Measurements from ENCODE around the gene WDR59. TPM values are rescaled to one million over a fixed set of nuclear protein-coding genes. Genes with fewer than 3 reads are reported as not detected.
A peak's percentile ranks its signal among the peaks of the same experiment; 100 is the strongest.

Gene WDR59
- total and polyA plus RNA-seq, 9 of the 15 experiments (the other 6 are each of a cell fraction or from before 2014, with no cell fraction given), result 12.7 to 126 (median 34.7) TPM

DNA sequence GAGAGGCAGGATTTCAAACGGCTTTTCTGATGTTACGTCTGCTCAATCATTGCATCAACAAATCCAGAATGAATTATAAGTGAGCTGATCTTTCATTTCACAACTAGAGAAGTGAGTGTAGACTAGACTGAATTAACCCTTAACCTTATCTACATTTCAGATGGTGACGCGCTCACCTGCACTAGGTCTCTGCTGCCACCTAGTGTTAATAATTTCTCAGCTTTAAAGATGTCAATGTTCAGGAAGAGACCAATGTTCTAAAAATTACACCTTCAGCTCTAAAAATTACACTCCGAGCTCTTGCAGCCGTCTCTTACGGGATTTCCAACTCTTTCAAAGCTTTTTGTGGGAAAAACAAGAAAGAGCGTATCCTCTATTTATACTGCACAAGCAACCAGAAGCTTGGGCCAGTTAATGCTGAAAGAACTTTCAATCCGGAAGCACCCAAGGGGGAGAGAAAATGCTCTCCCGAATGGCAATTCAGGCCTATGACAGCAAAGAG lies 122.1 kb downstream of the WDR59 start (continued):
- TF ChIP-seq ZNF121 (CRISPR knock-in tag; conservative IDR thresholded peaks at IDR 0.05) (no peak), CBX3 (IDR thresholded peaks at IDR 0.05; ENCODE audit: borderline replicate concordance in 1 of 2, low read length in 2 of 2) (no peak), BCL6 (CRISPR knock-in tag; IDR thresholded peaks at IDR 0.05) (no peak), ATF7 (IDR thresholded peaks at IDR 0.05) (0 out of 2 replicates have a peak, but pooled peaks have one; percentile 22), CEBPG (CRISPR knock-in tag; IDR thresholded peaks at IDR 0.05) (no peak), CEBPG (tag; conservative IDR thresholded peaks at IDR 0.05 in 1 of 2, IDR thresholded peaks at IDR 0.05 in 1 of 2) (peak in 1 of 2 experiments; percentile 27; a peak in 1 of 4 replicates), STAT5A (IDR thresholded peaks at IDR 0.05; ENCODE audit: borderline replicate concordance, low read length) (no peak), PTTG1 (tag; IDR thresholded peaks at IDR 0.05; ENCODE audit: low read depth) (no peak), SP1 (CRISPR knock-in tag; IDR thresholded peaks at IDR 0.05) (0 out of 2 replicates have a peak, but pooled peaks have one; percentile 23), ZBTB26 (CRISPR knock-in tag; IDR thresholded peaks at IDR 0.05) (no peak), RBFOX2 (IDR thresholded peaks at IDR 0.05; ENCODE audit: low read depth, low read length) (no peak), NONO (IDR thresholded peaks at IDR 0.05; ENCODE audit: low read depth in 2 of 2, low read length in 1 of 2) (no peak), MTA3 (IDR thresholded peaks at IDR 0.05; ENCODE audit: borderline replicate concordance) (peak; percentile 48; the same call in 1 of the 2 replicates), CBFB (CRISPR knock-in tag; IDR thresholded peaks at IDR 0.05) (no peak), ZNF695 (CRISPR knock-in tag; IDR thresholded peaks at IDR 0.05) (no peak), IRF2 (CRISPR knock-in tag; IDR thresholded peaks at IDR 0.05) (no peak), FOSL1 (tag; conservative IDR thresholded peaks at IDR 0.05) (no peak), CREM (IDR thresholded peaks at IDR 0.05; ENCODE audit: low read depth) (peak; percentile 53; the same call in 1 of the 2 replicates), CTCF (IDR thresholded peaks at IDR 0.05 in 2 of 3, conservative IDR thresholded peaks at IDR 0.05 in 1 of 3; ENCODE audit: insufficient read depth in 2 of 3, low read depth in 1 of 3, low read length in 3 of 3) (peak; percentile 69 to 96 (median 77)), E2F4 (CRISPR knock-in tag; IDR thresholded peaks at IDR 0.05; ENCODE audit: low read depth) (no peak), PPARD (CRISPR knock-in tag; IDR thresholded peaks at IDR 0.05) (no peak)
- TF ChIP-seq, protein P1, sequence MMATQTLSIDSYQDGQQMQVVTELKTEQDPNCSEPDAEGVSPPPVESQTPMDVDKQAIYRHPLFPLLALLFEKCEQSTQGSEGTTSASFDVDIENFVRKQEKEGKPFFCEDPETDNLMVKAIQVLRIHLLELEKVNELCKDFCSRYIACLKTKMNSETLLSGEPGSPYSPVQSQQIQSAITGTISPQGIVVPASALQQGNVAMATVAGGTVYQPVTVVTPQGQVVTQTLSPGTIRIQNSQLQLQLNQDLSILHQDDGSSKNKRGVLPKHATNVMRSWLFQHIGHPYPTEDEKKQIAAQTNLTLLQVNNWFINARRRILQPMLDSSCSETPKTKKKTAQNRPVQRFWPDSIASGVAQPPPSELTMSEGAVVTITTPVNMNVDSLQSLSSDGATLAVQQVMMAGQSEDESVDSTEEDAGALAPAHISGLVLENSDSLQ (IDR thresholded peaks at IDR 0.05), result no peak
- TF ChIP-seq, protein P2, sequence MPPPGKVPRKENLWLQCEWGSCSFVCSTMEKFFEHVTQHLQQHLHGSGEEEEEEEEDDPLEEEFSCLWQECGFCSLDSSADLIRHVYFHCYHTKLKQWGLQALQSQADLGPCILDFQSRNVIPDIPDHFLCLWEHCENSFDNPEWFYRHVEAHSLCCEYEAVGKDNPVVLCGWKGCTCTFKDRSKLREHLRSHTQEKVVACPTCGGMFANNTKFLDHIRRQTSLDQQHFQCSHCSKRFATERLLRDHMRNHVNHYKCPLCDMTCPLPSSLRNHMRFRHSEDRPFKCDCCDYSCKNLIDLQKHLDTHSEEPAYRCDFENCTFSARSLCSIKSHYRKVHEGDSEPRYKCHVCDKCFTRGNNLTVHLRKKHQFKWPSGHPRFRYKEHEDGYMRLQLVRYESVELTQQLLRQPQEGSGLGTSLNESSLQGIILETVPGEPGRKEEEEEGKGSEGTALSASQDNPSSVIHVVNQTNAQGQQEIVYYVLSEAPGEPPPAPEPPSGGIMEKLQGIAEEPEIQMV (tag; conservative IDR thresholded peaks at IDR 0.05; ENCODE audit: low read depth), result no peak
